Measurements from ENCODE around the gene FRG2.
"Not testable (repeated sequence)": the region's sequence is repeated elsewhere in the genome, so short reads cannot be mapped to it uniquely, and the experiment has no call there.

The FRG2 gene

GRCh38 chr4:190027156-190027555 lies at the start of gene FRG2:
TSS of gene FRG2 (minus strand) at chr4:190027256. CDS start at chr4:190027204, 52 bp downstream.
- DNase-seq, result not testable (repeated sequence)

- not testable (repeated sequence) for DNase-seq
Observed at GRCh38 chr4:190068351-190068750, 41.3 kb upstream of the FRG2 start.

- not testable (repeated sequence) for DNase-seq
Observed at GRCh38 chr4:190064805-190065204, 37.7 kb upstream of the FRG2 start.

- DNase-seq, result not testable (repeated sequence)
Observed at GRCh38 chr4:190064342-190064741, 37.3 kb upstream of the FRG2 start, which contains the start of gene DBET. TSS of gene DBET (plus strand) at chr4:190064502.

DNA sequence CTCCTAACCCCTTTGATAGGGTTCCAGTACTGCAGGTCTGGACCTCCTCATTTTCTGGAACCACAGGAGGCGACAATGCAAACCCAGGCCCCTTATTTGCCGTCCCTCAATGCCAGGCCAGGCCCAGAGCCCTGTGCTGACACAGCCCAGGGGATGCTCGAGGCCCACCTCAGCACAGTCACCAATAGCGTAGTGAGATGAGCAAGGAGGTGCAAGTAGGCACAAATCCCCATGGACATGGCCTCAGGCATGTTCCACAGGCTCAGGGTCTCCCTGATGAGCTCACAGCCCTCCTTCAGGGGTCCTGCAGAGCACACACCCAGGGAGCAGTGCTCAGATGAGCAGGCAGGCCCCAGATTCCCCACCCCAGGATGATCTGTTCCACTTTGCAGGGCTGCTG lies 31.9 kb upstream of the FRG2 start:
- not testable (repeated sequence) for DNase-seq

DNA sequence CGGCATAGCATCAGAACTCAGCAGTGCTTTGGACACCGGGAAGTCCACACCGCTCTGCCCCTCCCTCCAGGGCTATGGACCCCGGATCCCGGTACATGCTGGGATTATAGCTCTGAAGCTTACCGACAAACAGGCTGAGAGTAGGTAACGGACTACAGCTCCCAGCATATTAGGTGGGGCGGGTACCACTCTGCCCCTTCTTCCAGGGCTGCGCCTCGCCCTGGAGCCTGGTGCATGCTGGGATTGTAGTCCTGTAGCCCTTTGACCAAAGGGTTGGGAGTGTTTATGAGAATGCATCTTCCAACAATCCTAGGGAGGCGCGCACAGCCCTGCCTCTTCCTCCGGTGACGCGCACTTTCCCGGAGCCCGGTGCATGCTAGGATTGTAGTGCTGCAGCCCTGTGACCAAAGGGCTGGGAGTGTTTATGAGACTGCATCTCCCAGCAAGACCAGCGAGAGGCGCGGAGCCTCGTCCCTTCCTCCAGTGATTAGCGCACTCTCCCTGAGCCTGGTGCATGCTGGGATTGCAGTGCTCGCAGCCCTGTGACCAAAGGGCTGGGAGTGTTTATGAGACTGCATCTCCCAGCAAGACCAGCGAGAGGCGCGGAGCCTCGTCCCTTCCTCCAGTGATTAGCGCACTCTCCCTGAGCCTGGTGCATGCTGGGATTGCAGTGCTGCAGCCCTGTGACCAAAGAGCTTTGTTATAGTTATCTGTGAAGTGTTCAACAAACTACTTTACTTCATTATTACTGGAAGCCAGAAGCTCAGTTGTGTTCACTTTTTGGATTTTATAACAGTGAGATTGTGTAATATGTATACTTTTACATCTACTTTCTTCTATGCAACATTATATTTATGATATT lies 22.6 kb upstream of the FRG2 start:
- not testable (repeated sequence) for DNase-seq

GRCh38 chr4:190047627-190048026 lies 20.6 kb upstream of the FRG2 start:
- not testable (repeated sequence) for DNase-seq

GRCh38 chr4:190040873-190041272 lies 13.8 kb upstream of the FRG2 start:
- DNase-seq, result not testable (repeated sequence)

- DNase-seq, result not testable (repeated sequence)
Observed at GRCh38 chr4:190037704-190038388, 10.8 kb upstream of the FRG2 start.

DNA sequence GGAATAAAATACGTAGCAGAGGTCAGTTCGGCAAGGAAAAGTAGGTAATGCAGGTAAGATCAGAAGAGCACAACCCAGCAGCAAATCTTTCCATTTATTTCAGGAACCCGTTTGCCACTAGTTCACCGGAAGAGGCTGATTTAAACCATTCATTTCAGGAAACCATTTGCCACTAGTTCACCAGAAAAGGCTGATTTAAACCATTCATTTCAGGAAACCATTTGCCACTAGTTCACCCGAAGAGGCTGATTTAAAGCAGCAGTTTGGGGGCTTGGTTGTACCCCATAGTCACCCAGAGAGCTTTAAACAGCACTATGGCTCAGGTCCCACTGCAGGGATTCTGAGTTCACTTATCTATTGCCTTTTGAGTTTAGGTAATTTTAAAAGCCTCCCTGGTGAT lies 4.2 kb upstream of the FRG2 start:
- not testable (repeated sequence) for DNase-seq

DNA sequence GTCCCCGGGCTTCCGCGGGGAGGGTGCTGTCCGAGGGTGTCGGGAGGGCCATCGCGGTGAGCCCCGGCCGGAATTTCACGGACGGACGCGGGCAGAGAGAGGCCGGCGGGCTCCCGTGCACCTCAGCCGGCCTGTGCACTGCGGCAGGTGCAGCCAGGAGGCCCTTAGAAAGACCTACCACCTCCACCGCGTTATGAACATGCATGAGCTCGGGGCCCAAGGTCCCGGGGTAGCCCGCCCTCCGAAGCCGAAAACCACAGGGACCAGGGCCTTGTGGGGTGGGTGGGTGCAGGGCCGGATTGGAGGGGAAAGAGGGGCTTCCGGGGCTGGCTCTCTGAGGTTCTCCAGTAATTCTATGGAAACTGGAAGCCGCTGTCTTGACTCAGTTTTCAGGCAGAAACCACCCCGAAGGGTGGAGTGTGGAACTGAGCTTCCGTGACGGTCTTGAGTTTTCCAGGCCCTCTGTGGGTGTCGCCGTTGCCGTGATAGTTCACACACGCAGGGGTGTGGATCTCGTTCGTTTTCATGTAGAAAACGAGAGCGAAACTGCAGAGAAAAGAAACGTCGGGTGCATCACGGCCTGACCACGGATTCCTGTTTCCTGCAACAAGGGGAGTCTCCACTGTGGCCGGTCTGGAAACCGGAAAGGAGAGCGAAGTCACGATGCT lies 4.3 kb downstream of the FRG2 start:
- DNase-seq, result not testable (repeated sequence)

GRCh38 chr4:190021973-190022372 lies 5.1 kb downstream of the FRG2 start:
- DNase-seq, result not testable (repeated sequence)

- DNase-seq, result no peak
Observed at GRCh38 chr4:190020790-190021717, 6.0 kb downstream of the FRG2 start.

DNA sequence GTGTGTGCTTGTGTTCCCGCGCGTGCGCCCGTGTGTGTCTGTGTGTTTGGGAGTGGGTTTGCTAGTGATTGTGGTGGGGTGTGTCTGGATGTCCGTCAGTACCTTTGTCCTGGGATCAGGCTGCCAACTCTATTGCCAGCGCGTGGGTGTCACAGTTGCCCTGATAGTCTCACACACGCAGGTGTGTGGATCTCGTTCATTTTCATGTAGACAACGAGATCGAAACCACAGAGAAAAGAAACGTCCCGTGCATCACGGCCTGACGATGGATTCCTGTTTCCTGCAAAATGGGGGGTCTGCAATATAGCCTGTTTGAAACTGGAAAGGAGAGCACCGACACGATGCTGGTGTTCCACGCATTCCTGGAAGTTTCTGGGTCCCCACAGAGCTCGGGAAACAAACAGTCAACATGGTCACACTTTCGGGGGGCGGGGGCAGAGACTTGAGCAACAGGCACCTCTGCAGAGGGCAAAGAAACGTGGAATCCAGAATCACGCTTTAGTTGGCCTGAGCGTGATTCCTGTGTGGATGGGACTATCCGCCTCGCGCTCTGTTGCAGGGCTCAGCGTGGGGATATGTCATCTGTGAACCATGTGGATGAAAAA lies 7.1 kb downstream of the FRG2 start:
- DNase-seq, result not testable (repeated sequence)

- no peak for DNase-seq
Observed at GRCh38 chr4:190019023-190019858, 7.8 kb downstream of the FRG2 start.

DNA sequence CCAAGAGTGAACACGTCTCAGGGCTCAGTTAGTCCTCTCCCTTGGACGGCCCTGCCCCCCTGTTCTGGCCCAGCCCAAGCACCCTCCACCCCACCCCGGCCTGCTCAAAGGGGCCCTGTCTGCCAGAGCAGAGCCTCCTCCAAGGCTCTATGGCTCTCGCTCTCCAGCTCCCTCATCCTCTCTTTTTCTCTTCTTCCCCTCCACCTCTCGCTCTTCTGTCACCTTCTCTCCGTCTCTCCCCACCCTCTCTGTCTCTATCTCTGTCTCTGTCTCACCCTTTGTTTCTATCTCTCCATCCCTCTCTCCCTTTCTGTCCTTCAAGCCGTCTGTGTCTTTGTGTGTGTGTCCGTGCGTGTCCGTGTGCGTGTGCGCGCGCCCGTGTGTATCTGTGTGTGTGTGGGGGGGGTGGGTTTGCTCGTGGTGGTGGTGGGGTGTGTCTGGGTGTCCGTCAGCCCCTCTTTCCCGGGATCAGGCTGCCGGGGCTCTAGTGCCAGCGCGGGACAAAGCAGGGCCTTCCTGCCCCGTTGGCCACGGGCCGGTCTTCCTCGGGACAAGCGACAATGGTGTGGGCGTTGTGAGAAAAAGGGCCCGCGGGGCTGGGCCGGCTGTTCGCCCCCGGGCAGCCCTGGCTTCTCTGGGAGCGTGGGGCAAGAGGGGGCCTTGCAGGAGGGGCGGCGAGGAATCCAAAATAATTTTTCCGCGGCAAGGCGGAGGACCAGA lies 8.7 kb downstream of the FRG2 start:
- no peak for DNase-seq

- no peak for DNase-seq
Observed at GRCh38 chr4:190017357-190018200, 9.5 kb downstream of the FRG2 start.

DNA sequence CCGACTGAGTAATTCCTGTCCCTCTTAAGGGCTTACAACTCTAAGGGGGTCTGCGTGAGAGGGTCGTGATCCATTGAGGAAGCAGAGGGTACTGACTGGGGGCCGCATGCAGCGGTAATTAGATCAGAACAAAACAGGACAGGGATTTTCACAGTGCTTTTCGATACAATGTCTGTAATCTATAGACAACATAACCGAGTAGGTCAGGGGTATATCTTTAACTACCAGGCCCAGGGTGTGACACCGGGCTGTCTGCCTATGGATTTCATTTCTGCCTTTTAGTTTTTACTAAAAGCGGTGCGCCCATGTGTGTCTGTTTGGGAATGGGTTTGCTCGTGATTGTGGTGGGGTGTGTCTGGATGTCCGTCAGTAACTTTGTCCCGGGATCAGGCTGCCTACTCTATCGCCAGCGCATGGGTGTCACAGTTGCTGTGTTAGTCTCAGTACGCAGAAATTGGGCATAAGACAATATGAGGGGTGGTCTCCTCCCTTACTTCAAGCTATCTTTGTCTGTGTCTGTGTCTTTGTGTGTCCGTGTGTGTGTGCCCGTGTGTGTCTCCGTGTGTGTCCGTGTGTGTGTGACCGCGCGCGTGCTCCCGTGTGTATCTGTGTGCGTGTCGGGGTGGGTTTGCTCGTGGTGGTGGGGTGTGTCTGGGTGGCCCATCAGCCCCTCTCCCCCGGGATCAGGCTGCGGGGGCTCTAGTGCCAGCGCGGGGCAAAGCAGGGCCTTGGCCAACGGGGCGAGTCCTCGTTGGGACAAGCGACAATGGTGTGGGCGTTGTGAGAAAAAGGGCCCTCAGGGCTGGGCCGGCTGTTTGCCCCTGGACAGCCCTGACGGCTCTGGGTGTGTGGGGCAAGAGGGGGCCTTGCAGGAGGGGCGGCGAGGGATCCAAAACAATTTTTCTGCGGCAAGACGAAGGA lies 10.4 kb downstream of the FRG2 start:
- no peak for DNase-seq
